HG03108 (cell line): Measurements from ENCODE around the gene HMMR.
"Not testable (repeated sequence)": the region's sequence is repeated elsewhere in the genome, so short reads cannot be mapped to it uniquely, and the experiment has no call there.

Experiments used
- ATAC-seq: cut with Tn5 transposase; IDR thresholded peaks from one replicate; pipeline ENCODE4 v1.9.1; 2021; ENCODE audit warnings: moderate library complexity; ENCODE audit not compliant: unreplicated experiment

Gene HMMR

DNA sequence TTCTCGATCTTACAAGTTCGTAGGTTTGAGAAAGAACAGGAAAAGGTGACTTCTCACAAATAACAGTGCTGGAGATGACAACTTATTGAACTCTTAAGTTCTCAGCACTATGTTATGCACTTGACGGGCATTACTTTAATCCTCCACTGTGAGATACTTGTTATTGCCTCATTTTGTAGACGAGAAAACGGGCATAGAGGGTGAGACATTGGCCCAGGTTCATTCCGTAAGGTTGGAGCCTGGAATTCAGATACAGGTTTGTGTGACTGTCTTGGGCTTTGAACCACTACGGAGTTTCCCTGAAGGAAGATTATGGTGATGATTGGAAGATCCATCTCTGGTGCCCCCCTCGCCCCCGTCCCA is 45.6 kb downstream of the HMMR start:
- peak; percentile 4 for ATAC-seq

DNA sequence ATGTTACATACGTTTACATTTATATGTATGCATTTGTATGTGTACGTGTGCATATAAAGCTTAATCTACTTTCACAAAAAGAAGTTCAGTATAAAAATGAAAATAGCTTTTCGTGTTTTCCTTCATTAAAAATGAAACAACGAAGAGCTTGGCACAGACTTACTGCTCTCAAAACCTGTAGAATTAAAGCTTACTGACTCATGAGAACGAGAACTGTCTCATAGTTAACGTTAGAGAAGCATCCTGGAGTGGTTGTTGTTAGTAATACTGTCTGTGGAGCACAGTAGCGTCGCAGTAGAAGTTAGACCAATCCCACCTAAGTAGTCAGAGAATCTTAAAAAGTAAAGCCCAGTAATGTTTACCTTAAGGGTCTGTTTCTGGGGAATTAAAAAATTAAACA is 46.3 kb downstream of the HMMR start:
- ATAC-seq: no peak

- ATAC-seq: no peak
Measured at GRCh38 chr5:163508753-163509152, 48.3 kb downstream of the HMMR start.

GRCh38 chr5:163509291-163509951 is 49.0 kb downstream of the HMMR start:
- ATAC-seq: no peak

GRCh38 chr5:163512526-163512925 is 52.1 kb downstream of the HMMR start:
- ATAC-seq: no peak

GRCh38 chr5:163525096-163525495 is 64.7 kb downstream of the HMMR start:
- no peak for ATAC-seq

GRCh38 chr5:163529698-163530097 is 69.3 kb downstream of the HMMR start:
- ATAC-seq: no peak

DNA sequence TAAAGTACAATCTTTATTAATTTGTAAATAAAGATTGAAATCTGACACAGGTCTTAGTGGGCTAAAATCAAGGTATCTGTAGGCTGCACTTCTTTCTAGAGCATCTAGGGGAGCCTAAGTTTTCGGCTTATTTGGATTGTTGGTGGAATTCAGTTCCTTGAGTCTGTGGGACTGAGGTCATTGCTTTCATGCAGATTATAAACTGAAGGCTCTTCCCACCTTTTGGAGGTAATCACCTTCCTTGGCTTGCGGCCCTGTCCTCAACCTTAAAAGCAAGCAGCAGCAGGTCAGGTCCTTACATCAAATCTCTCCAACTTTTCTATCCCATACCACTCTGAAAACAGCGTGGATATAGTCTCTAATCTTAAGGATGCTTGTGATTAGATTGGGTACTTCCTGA is 70.8 kb downstream of the HMMR start:
- ATAC-seq: no peak

DNA sequence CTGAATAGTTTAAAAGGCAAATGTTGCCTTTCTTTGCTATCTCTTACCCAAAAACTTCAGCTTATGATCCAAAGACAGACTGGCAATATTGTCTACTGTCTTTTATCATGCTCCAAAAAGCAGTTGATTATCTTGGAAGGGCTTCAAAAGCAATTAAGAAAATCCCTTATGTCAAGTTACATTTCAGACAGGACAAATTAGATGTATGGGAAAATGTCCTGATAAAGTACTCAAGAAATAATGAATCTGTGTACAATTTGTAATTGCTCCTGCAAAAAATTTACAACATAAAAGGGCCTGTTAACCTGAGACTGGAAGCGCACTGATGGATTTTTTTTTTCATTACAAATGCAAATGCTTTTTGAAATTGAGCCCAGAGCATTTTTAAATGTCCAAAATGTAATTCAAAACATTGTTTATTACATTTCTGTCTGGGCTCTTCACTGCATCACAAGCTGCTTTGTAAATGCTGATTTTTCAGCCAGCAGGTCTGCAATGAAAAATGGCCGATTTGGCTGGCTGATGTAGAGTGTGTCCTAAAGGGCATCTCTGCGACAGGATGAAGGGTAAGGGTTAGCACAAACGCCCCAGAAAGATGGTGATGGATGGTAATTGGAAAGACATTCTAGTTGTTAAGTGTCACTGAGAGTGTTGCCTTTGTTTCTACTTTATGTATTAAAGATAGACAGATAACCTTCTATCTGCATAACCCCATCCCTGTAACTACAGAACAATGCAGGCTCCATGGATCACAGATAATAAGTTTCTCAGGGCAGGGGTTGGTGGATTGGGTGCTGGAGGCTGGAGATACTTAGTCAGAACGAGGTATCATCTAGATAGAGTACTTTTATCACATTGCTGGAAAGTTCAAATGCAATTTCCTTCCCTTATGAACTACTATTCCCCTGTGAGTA is 72.0 kb downstream of the HMMR start:
- no peak for ATAC-seq

- no peak for ATAC-seq
Measured at GRCh38 chr5:163533223-163533622, 72.8 kb downstream of the HMMR start.

DNA sequence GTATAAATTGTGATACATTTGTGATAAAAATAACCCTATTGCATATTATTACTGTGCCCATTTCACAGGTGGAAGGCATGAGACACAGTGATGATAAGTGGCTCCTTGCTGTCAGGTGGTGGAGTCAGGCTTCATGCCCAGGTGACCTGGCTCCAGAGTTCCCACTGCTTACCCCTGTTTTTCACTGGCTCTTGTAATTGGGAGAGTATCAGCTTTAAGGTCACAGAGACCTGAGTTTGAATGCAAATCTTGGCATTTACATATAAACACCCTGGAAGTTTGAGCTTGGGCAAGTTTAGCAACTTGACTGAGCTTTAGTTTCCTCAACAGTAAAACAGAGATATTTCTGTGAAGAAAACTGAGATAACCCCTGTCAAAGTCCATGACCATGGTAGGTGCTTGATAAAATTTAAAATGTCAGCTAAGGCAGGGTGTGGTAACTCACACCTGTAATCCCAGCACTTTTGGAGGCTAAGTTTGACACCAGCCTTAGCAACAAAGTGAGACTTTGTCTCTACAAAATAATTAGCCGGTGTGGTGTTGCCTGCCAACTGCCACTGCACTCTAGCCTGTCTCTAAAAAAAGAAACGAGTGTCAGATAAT is 74.2 kb downstream of the HMMR start:
- no peak for ATAC-seq

DNA sequence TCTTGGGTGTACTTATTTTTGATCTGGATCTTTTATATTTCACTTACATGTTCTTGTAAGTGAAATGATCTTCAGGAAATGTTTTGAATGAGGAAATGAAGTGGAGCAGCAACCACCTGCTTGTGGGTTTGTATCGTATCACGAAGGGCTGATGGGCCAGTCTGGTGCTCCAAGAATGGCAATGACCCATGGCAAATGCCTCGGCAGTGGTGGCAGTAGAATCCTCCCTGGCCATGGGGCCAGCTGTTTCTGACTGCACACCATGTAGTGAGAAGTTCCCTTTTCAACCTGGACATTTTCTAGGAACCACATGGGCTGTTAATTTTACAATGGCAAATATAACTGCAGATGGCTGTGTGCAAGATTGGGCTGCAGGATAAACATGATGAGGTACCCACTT is 74.9 kb downstream of the HMMR start:
- ATAC-seq: no peak

DNA sequence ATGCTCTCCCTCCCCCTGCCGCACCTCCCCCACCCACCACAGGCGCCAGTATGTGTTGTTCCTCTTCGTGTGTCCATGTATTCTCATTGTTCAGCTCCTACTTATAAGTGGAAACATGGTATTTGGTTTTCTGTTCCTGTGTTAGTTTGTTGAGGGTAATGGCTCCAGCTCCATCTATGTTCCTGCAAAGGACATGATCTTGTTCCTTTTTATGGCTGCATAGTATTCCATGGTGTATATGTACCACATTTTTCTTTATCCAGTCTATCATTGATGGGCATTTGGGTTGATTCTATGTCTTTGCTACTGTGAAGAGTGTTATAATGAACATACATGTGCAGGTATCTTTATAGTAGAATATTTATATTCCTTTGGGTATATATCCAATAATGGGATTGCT is 76.0 kb downstream of the HMMR start:
- not testable (repeated sequence) for ATAC-seq

DNA sequence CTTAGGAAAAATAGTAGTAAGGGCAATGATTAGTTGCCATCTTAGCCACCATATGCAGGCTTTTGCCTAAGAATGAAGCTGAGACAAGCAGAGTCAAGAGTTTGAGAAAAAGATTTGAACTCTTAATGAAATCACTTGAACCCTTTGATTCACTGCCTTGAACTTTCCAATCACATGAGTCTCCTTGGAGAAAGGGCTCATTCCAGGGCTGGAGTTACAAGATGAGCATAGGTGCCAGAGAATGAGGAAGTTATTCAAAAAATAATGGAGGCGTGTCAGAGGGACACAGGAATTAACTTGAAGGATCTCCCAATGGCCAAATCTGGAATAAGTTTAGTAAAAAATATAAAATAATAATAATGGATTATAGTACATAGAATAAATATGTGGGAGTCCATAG is 80.3 kb downstream of the HMMR start:
- ATAC-seq: no peak
